HG02885 (cell line): ENCODE data around the gene WFIKKN1.

Experiments
- ATAC-seq: cut with Tn5 transposase; IDR thresholded peaks from one replicate; pipeline ENCODE4 v1.9.1; 2021; ENCODE audit warnings: mild to moderate bottlenecking; ENCODE audit not compliant: unreplicated experiment, poor library complexity

The WFIKKN1 gene

DNA sequence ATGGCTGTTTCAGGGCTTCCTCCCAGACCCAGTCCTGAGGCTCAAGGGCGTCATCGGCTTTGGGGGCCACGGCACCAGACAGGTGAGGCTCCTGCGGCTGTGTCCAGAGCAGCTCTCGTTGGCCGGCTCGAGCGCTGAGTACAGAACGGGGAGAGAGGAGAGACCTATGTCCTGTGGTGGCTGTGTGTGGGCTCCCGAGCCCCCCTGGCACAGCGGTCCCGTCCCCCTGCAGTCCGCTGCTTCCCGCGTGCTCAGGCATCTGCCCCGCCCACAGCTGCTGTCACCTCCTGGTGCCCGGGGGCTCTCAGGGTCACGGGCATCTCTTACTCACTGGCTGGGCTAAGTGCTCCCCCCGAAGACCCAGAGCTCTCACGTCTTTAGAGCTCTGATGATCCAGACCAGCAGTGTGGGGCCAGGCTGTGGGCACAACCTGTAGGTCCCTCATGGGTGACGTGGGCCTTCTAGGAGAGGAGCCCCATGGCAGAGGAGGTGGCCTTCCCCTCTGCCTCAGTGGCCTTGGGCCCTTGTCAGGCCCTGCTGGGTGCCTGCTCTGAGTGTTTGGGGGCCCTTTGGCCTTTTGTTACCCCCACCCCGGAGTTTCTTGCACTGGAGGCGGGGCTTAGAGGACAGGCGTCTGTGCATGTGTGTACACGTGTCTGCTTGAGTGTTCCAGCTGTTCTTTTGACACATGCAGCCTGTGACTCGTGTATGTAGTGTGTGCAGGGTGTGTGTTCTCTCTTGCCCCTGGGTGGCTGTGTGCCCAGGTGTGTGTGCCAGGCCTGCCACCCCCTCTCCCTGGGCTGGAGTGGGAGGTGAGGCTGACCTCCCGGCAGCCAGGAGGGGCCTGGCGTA, 21.9 kb downstream of the WFIKKN1 start:
- no peak for ATAC-seq

- ATAC-seq = no peak
Observed at GRCh38 chr16:654034-654433, 23.2 kb downstream of the WFIKKN1 start.

DNA sequence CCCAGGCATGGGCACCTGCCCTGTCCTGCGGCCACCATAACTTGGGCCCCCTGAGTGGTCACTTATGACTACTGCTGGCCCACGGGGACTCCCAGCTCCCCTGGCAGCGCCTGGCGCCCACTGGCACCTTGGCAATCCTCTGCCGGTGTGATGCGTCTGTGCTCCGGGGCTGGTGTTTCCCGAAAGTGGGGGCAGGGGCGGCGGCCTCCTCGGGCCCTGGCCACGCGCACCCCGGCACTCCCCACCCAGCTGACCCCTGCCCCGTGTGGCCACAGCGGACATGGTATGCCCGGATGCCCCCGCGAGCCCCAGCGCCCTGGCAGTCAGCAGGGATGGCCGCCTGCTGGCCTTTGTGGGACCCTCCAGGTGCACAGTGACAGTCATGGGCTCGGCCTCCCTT, 26.7 kb downstream of the WFIKKN1 start:
- no peak for ATAC-seq

DNA sequence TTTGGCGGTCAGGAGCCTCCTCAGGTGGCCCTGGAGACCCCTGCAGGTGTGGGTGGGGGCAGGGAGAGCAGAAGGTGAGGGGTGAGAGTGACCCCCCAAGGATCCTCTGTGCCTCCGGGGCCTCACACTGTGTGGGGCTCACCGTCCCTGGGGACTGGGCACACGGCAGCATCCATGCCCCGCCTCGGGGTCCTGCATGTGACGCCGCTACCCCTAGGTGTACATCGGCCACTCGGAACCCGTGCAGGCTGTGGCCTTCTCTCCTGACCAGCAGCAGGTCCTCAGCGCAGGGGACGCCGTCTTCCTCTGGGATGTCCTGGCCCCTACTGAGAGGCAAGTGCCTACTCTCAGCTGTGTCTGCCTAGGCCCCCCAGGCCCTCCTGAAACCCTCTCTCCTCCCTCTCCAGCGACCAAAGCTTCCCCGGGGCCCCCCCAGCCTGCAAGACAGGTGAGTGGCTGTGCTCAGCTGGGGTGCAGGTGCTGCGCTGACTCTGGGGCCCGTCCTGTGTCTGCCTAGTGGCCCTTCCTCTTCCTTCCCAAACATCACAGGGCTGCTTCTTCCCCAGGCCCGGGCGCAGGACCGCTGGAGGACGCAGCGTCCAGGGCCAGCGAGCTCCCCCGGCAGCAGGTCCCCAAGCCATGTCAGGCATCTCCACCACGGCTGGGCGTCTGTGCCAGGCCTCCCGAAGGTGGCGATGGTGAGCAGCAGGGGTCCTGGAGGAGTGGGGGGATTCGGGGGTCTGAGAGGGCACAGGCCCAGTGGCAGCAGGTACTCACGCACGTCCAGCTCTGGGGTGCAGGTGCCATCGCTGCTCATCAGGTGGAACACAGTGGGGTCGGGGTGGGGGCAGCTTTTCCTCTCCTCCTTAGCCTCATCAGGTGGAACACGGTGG, 28.1 kb downstream of the WFIKKN1 start:
- ATAC-seq = no peak

DNA sequence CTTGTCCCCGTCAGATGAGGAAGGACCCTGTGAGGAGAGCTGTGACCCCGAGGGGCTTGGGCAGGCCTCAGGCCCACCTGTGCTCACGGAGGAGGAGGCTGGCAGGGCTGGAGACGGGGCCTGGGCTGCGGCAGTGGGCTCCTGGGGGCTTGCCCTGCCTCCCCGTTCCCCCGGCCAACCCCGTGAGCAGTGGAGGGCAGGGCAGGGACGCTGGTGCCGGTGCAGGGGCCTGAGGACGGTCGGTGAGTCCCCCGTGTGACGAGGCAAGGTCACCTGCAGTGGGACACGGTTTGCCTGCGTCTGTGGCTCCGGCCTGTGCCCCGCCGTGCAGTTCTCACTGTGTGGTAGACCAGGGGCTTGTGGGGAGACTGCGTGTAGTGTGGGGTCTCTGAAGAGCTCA, 28.8 kb downstream of the WFIKKN1 start:
- ATAC-seq = no peak

- ATAC-seq = no peak
Observed at GRCh38 chr16:660132-660458, 29.3 kb downstream of the WFIKKN1 start.

DNA sequence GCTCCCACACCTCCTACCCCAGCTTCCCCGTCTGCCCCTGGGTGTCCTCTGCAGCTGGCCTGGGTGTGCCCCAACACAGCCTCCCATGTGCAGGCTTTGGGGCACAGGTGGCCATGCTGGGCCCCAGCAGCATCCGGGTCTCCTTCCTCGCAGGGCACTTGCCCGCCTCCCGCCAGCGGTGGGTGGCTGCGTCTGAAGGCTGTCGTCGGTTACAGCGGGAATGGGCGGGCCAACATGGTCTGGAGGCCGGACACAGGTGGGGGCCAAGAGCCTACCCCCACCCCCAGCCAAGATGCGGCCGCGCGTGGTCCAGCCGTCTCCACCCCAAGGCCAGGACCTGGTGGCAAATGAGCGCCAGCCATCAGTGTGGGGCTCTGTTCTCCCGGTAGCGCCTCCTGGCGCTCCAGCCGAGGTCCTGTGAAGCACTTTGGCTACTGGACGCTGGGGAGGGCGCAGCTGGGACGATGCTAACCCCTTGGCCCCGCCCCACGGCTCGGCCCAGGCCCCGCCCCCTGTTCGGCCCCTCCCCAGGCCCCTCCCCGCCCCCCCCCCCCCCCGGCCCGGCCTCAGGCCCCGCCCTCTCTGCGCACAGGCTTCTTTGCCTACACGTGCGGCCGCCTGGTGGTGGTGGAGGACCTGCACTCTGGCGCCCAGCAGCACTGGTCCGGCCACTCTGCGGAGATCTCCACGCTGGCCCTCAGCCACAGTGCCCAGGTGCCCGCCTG, 29.8 kb downstream of the WFIKKN1 start:
- ATAC-seq = peak; percentile 65

DNA sequence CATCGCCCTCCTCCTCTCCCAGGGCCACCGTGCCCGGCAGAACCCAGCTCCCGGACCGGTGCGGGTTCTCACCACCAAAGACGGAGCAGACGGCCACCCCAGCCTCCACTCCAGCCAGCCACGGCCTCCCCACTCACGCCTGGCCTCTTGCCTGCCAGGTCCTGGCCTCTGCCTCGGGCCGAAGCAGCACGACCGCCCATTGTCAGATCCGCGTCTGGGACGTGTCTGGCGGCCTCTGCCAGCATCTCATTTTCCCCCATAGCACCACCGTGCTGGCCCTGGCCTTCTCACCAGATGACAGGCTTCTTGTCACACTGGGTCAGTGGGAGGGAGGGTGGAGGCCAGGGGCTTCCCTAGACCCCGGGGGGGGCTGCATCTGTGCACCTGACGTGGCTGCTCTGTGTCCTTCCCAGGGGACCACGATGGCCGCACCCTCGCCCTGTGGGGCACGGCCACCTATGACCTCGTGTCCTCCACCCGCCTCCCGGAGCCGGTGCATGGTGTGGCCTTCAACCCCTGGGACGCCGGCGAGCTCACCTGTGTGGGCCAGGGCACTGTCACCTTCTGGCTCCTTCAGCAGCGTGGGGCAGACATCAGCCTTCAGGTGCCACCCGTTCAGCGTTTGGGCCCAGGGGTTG, 30.5 kb downstream of the WFIKKN1 start:
- ATAC-seq = no peak

GRCh38 chr16:662095-662494, 31.3 kb downstream of the WFIKKN1 start:
- no peak for ATAC-seq

DNA sequence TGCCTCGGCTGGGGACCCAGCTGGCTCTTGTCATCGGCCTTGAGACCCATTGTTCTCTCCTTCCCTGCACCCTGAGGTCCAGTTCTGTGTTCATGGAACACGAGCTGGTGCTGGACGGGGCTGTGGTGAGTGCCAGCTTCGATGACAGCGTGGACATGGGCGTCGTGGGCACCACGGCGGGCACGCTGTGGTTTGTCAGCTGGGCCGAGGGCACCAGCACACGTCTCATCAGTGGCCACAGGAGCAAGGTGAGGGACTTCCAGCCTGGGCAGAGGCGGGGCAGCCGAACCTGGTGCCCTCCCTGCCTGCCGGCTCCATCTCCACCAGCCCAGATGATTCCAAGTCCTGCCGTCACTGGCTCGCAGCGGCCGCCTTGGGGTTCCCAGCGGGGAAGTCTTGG, 31.8 kb downstream of the WFIKKN1 start:
- no peak for ATAC-seq

GRCh38 chr16:666572-666971, 35.8 kb downstream of the WFIKKN1 start:
- no peak for ATAC-seq

DNA sequence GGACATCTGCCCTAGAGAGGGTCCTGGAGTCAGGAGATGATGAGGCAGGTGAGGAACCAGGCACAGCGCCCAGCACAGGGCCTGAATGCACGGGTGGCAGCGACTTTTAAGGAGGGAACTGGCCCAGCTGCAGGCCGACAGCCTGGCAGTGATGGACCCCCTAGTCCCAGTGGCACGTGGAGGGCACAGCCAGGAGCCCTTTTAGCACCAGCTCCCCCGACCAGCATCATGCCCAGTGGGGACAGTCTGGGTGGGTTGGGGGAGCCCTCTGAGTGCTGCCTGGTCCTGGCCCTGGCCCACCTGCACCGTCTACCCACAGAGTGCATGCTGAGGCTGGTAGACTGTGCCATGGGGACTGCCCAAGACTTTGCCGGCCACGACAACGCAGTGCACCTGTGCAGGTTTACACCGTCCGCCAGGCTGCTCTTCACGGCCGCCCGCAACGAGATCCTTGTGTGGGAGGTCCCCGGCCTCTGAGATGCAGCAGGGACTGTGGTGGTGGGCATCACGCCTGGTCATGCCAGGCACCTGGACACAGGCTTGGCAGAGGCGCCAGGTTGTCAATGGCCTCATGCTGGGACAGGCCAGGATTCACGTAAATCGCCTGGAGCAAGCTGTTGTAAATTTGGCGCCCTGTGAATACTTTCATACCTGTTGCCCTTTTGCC, 36.5 kb downstream of the WFIKKN1 start:
- no peak for ATAC-seq

DNA sequence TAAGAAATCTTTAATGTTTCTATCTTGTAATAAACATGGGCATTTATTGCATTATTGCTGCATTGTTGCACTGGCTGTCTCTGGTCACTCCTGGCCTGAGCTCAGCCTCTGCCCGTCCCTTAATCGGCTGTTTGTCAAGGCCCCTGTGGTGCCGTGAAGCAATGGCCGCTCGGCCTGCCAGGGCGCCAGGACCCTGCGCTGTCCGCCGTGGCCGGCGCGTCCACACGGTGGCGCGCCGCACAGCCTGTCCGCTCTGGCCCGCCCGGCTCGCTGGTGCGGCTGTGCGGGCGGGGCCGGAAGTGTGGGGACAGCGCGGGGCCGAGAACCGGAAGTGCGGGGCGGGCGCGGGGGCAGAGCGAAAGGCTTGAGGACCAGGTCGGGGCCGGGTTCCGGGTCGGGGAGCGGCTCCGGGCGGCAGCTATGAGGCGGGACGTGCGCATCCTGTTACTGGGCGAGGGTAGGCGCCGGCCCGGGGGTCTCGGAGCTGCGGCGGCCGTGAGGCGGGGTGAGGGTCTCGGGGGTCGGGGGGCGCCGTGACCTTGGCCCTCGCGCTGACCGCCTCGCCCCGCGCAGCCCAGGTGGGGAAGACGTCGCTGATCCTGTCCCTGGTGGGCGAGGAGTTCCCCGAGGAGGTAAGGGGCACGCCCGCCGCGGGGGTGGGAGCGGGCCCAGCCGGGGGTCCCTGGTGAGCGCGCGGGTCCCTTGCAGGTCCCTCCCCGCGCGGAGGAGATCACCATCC, 37.2 kb downstream of the WFIKKN1 start, which contains the start of gene RHOT2:
TSS of gene RHOT2 (plus strand) at position 353 of the 739 bp plus-strand sequence. CDS start at position 421, 68 bp downstream.
- ATAC-seq = peak; percentile 89

GRCh38 chr16:668519-669171, 37.9 kb downstream of the WFIKKN1 start:
- ATAC-seq = no peak

- ATAC-seq = no peak
Observed at GRCh38 chr16:669666-670065, 38.9 kb downstream of the WFIKKN1 start.

DNA sequence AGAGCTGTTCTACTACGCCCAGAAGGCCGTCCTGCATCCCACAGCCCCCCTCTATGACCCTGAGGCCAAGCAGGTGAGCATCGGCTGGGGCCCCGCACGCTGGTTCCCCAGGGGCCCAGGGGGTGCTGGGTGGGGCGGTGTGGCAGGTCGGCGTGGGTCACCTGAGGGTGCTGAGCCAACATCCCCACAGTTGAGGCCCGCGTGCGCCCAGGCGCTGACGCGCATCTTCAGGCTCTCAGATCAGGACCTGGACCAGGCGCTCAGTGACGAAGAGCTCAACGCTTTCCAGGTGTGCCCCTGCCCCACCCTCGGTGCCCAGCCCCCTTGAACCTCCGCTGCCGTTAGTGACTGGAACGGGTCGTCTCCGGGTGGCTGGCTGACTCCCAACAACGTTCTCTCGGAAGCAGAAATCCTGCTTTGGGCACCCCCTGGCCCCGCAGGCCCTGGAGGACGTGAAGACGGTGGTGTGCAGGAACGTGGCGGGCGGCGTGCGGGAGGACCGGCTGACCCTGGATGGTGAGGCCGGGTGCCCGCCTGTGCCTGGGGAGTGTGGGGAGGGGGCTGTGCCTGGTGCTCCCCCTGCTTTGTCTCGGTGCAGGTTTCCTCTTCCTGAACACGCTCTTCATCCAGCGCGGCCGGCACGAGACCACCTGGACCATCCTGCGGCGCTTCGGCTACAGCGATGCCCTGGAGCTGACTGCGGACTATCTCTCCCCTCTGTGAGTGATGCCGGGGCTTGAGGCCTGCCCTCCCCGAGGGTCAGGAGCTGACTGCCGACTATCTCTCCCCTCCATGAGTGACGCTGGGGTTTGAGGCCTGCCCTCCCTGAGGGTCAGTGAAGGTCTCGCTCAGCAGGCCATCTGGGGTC, 39.9 kb downstream of the WFIKKN1 start:
- ATAC-seq = no peak

GRCh38 chr16:671353-672131, 40.8 kb downstream of the WFIKKN1 start:
- ATAC-seq = no peak
